OCI-LY7 (cell line): Measurements from ENCODE around the gene SLC30A7.
"Not testable (repeated sequence)": the region's sequence is repeated elsewhere in the genome, so short reads cannot be mapped to it uniquely, and the experiment has no call there.

Experiments used
- CTCF ChIP-seq: fragments of 200-600 bp; sonication (generic); conservative IDR thresholded peaks from 2 replicates; pipeline ENCODE4 v1.5.1; 2014; ENCODE audit warnings: mild to moderate bottlenecking, antibody characterized with exemption, low read length, moderate library complexity, mixed read lengths
- EZH2phosphoT487 ChIP-seq: fragments of 200-600 bp; sonication (generic); IDR thresholded peaks from 2 replicates; pipeline ENCODE4 v1.6.1; 2018; ENCODE audit warnings: low read depth, borderline replicate concordance, mild to moderate bottlenecking, mixed run types, antibody characterized with exemption, low read length, moderate library complexity, mixed read lengths

- TF ChIP-seq CTCF, EZH2phosphoT487: not testable (repeated sequence)
These were observed 50.2 kb downstream of the SLC30A7 start for GRCh38 chr1:100946064-100946463.
